ENCODE data around the gene NCAPG2.

DNA sequence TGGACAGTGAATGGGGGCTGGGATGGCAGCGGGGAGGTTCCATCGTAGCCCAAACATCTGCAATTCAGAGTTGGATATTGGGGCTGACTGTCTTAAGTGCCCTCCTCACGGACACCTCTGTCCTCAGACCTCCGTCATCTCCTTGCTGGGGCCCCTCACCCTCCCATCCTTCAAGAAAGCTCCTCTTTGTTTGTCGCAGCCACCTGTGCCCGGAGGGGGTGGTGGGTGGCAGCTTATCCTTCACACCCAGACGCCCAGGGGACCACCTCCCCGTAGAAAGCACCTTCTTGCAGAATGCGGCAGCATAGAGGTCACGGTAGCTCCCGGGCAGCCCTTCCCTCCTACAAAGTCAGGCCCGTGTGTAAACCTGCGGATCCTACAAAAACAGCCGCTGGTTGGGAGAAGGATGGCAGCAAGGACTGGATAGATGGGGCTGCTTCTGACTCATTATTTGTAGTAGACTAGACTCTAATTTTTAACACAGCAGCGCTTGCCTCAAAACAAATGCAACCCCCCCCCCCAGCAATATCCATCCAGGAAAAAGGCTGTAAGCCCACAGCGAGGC, 115.6 kb downstream of the NCAPG2 start:
- no peak for TF ChIP-seq CTCF (IDR thresholded peaks at IDR 0.05)
- no peak for TF ChIP-seq POLR2A (IDR thresholded peaks at IDR 0.05)
